Urinary bladder (tissue), 4 donors: ENCODE results near the gene HIP1. TPM values are rescaled to one million over a fixed set of nuclear protein-coding genes. Genes with fewer than 3 reads are reported as not detected.
"Not testable (repeated sequence)": the region's sequence is repeated elsewhere in the genome, so short reads cannot be mapped to it uniquely, and the experiment has no call there.

Experiments
- DNase-seq: peaks from one replicate; pipeline ENCODE4 v3.0.0-alpha.2; 2015; ENCODE audit errors: extremely low spot score
- H3K27ac ChIP-seq: one replicate; pipeline ENCODE4 v1.5.1; 2013; ENCODE audit warnings: low read depth, mild to moderate bottlenecking, moderate library complexity
- H3K36me3 ChIP-seq: one replicate; pipeline ENCODE4 v1.6.1; 2013; ENCODE audit warnings: mild to moderate bottlenecking, moderate library complexity; ENCODE audit not compliant: insufficient read depth
- H3K4me1 ChIP-seq: one replicate; pipeline ENCODE4 v1.6.1; 2013; ENCODE audit warnings: mild to moderate bottlenecking, moderate library complexity; ENCODE audit not compliant: insufficient read depth
- H3K4me3 ChIP-seq: one replicate; pipeline ENCODE4 v1.5.1; 2013; ENCODE audit warnings: low read depth, low read length
- whole genome bisulfite sequencing: extraction: QIAGEN DNeasy Blood & Tissue Kit; methylation state at CpG from one replicate; pipeline ENCODE4 v1.1.7; 2013; 5-methylcytosine and 5-hydroxymethylcytosine counted together
- polyA plus RNA-seq: library from polyadenylated mRNA; stranded (reverse); fragments of 200-250 nt; gene quantifications from one replicate; pipeline ENCODE4 v1.2.3, GENCODE V29; 2013
- total RNA-seq: library from RNA; depleted of rRNA; stranded (reverse); fragments of >200 nt; gene quantifications from one replicate; pipeline ENCODE4 v1.2.3, GENCODE V29; 2014
- donor health status: healthy with polysubstance abuse.
- donor health status: healthy.

Gene HIP1
- total and polyA plus RNA-seq, 2 donors = 15.0 to 17.7 TPM

GRCh38 chr7:75626954-75627353 lies 111.8 kb downstream of the HIP1 start:
- Histone ChIP-seq H3K27ac (no peak overlapping the region), H3K36me3 (no peaks in the 10 kb centered on the region), H3K4me1 (no peaks in the 10 kb centered on the region), H3K4me3 (no peak overlapping the region)
- 97% methylated on average over 2 of the region's 2 CpGs for WGBS
- no peak for DNase-seq

- over 99% methylated on average over 5 of the region's 5 CpGs for WGBS
- Histone ChIP-seq H3K27ac (no peak overlapping the region), H3K4me1 (no peaks in the 10 kb centered on the region), H3K36me3 (no peaks in the 10 kb centered on the region), H3K4me3 (no peak overlapping the region)
- DNase-seq = no peak
Observed at GRCh38 chr7:75625868-75626267, 112.9 kb downstream of the HIP1 start.

GRCh38 chr7:75624134-75624832 lies 114.5 kb downstream of the HIP1 start:
- 79% methylated on average over 13 of the region's 13 CpGs for WGBS
- Histone ChIP-seq H3K4me1 (no peaks in the 10 kb centered on the region), H3K36me3 (no peaks in the 10 kb centered on the region), H3K27ac (no peak overlapping the region), H3K4me3 (no peak overlapping the region)
- no peak for DNase-seq

- Histone ChIP-seq H3K36me3 (no peaks in the 10 kb centered on the region), H3K27ac (no peak overlapping the region), H3K4me3 (no peak overlapping the region), H3K4me1 (no peaks in the 10 kb centered on the region)
- DNase-seq = no peak
- 84% methylated on average over 16 of the region's 16 CpGs for WGBS
Observed at GRCh38 chr7:75623390-75624133, 115.2 kb downstream of the HIP1 start.

- WGBS = 91% methylated on average over 9 of the region's 9 CpGs
- no peaks in the 10 kb centered on the region for H3K4me1 ChIP-seq
- H3K27ac ChIP-seq = no peak overlapping the region
- no peak overlapping the region for H3K4me3 ChIP-seq
- DNase-seq = no peak
- no peaks in the 10 kb centered on the region for H3K36me3 ChIP-seq
Observed at GRCh38 chr7:75621124-75621523, 117.6 kb downstream of the HIP1 start.

- Histone ChIP-seq H3K36me3 (no peaks in the 10 kb centered on the region), H3K27ac (no peak overlapping the region), H3K4me3 (no peak overlapping the region), H3K4me1 (no peaks in the 10 kb centered on the region)
- WGBS = 87% methylated on average over 4 of the region's 4 CpGs
- DNase-seq = no peak
Observed at GRCh38 chr7:75619636-75620035, 119.1 kb downstream of the HIP1 start.

GRCh38 chr7:75617634-75618234 lies 121.0 kb downstream of the HIP1 start:
- Histone ChIP-seq H3K27ac (no peak overlapping the region), H3K4me1 (no peaks in the 10 kb centered on the region), H3K36me3 (no peaks in the 10 kb centered on the region), H3K4me3 (no peak overlapping the region)
- 84% methylated on average over 12 of the region's 12 CpGs for WGBS
- DNase-seq = no peak

GRCh38 chr7:75616421-75617167 lies 122.1 kb downstream of the HIP1 start:
- H3K27ac ChIP-seq = no peak overlapping the region
- H3K36me3 ChIP-seq = no peaks in the 10 kb centered on the region
- H3K4me3 ChIP-seq = no peak overlapping the region
- H3K4me1 ChIP-seq = no peaks in the 10 kb centered on the region
- 85% methylated on average over 9 of the region's 9 CpGs for WGBS
- no peak for DNase-seq

GRCh38 chr7:75614401-75614800 lies 124.3 kb downstream of the HIP1 start:
- Histone ChIP-seq H3K27ac (no peak overlapping the region), H3K4me3 (no peak overlapping the region), H3K4me1 (no peaks in the 10 kb centered on the region), H3K36me3 (no peaks in the 10 kb centered on the region)
- WGBS = 88% methylated on average over 6 of the region's 6 CpGs
- DNase-seq = no peak

GRCh38 chr7:75613351-75613750 lies 125.4 kb downstream of the HIP1 start:
- no peak for DNase-seq
- Histone ChIP-seq H3K4me1 (no peaks in the 10 kb centered on the region), H3K27ac (no peak overlapping the region), H3K4me3 (no peak overlapping the region), H3K36me3 (no peaks in the 10 kb centered on the region)
- WGBS = 88% methylated on average over 4 of the region's 4 CpGs

GRCh38 chr7:75611557-75612178 lies 127.1 kb downstream of the HIP1 start:
- H3K4me3 ChIP-seq = no peak overlapping the region
- H3K36me3 ChIP-seq = no peaks in the 10 kb centered on the region
- no peaks in the 10 kb centered on the region for H3K4me1 ChIP-seq
- H3K27ac ChIP-seq = no peak overlapping the region
- no peak for DNase-seq
- 59% methylated on average over 16 of the region's 16 CpGs for WGBS

- WGBS = 89% methylated on average over 11 of the region's 11 CpGs
- not testable (repeated sequence) for H3K36me3 ChIP-seq, H3K4me1 ChIP-seq, H3K27ac ChIP-seq, DNase-seq, H3K4me3 ChIP-seq
Observed at GRCh38 chr7:75609416-75609815, 129.3 kb downstream of the HIP1 start.

- H3K36me3 ChIP-seq = no peaks in the 10 kb centered on the region
- no peaks in the 10 kb centered on the region for H3K4me1 ChIP-seq
- no peak for DNase-seq
- no peak overlapping the region for H3K4me3 ChIP-seq
- WGBS = 79% methylated on average over 8 of the region's 8 CpGs
- H3K27ac ChIP-seq = no peak overlapping the region
Observed at GRCh38 chr7:75608451-75609122, 130.2 kb downstream of the HIP1 start.
